Type B pancreatic cell (in vitro differentiated cells): Measurements from ENCODE around the gene ITCH. TPM values are rescaled to one million over a fixed set of nuclear protein-coding genes. Genes with fewer than 3 reads are reported as not detected.
A peak's percentile ranks its signal among the peaks of the same experiment; 100 is the strongest.
"Not testable (repeated sequence)": the region's sequence is repeated elsewhere in the genome, so short reads cannot be mapped to it uniquely, and the experiment has no call there.

Source experiments
- DNase-seq: peaks from one replicate; pipeline ENCODE4 v3.0.0; 2021; ENCODE audit warnings: mixed read lengths; ENCODE audit not compliant: unreplicated experiment; ENCODE audit errors: extremely low spot score
- H3K27ac Mint-ChIP-seq: 2 replicates; pipeline ENCODE4 v1.8.0; 2021; ENCODE audit warnings: mild to moderate bottlenecking, mixed read lengths
- H3K27me3 Mint-ChIP-seq: 2 replicates; pipeline ENCODE4 v1.8.0; 2021; ENCODE audit warnings: mixed read lengths
- H3K36me3 Mint-ChIP-seq: 2 replicates; pipeline ENCODE4 v1.8.0; 2021; ENCODE audit warnings: mixed read lengths
- H3K4me1 Mint-ChIP-seq: one replicate; pipeline ENCODE4 v1.8.0; 2021; ENCODE audit warnings: mixed read lengths; ENCODE audit not compliant: unreplicated experiment
- H3K4me3 Mint-ChIP-seq: 2 replicates; pipeline ENCODE4 v1.8.0; 2021; ENCODE audit warnings: mild to moderate bottlenecking, mixed read lengths
- H3K9me3 Mint-ChIP-seq: 2 replicates; pipeline ENCODE4 v1.8.0; 2021; ENCODE audit warnings: mixed read lengths
- CTCF ChIP-seq: fragments of 200-600 bp; sonication (generic); conservative IDR thresholded peaks from 2 replicates; pipeline ENCODE4 v1.5.0; 2021; ENCODE audit warnings: antibody characterized with exemption, mild to moderate bottlenecking
- total RNA-seq: library from RNA; stranded (reverse); gene quantifications from 2 replicates; pipeline ENCODE4 v1.2.1, GENCODE V29; 2021; ENCODE audit warnings: low replicate concordance

Gene ITCH
- total RNA-seq, 1 donor from 2014 or later, result 77.2 TPM

DNA sequence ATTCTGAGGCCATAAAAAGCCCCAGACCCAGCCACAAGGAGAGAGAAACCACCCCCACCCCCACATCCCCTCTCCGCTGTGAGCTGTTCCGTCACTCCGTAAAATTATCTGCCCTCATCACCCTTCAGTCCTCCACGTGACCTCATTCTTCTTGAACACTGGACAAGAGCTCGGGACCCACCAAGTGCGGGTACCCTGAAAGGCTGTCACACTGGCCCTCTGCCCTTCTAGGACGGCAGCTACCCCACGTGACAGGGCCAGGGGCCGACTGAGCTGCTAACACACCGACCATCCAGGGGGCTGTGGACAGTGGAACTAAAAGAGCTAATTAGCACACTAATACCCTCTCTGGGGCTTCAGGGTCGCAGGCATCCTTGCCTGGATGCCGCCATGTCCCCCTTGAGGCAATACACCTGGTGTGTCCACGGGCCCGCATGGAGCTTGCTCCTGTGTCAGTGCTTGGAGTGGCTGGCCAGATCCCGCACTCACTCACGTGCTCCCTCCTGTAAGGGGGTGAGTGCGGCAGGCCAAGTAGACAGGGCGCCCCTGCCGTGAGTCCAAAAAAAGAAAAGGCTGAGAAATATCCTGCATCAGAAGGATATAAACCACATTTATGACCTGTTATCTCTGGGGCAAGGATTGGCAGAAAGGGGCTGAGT lies 30.7 kb upstream of the ITCH start:
- Mint-ChIP-seq H3K4me3 (no peak overlapping the region), H3K9me3 (no peaks in the 10 kb centered on the region), H3K4me1 (peaks cover 38% of the 10 kb centered on the region), H3K27me3 (no peaks in the 10 kb centered on the region), H3K27ac (peak overlapping the region; percentile 57), H3K36me3 (no peaks in the 10 kb centered on the region)
- DNase-seq, result no peak
- TF ChIP-seq CTCF, result no peak

- TF ChIP-seq CTCF, result no peak
- no peak for DNase-seq
- H3K4me3 Mint-ChIP-seq, result no peak overlapping the region
- H3K4me1 Mint-ChIP-seq, result peaks cover 47% of the 10 kb centered on the region
- no peaks in the 10 kb centered on the region for H3K27me3 Mint-ChIP-seq
- H3K9me3 Mint-ChIP-seq, result no peaks in the 10 kb centered on the region
- no peak overlapping the region for H3K27ac Mint-ChIP-seq
- no peaks in the 10 kb centered on the region for H3K36me3 Mint-ChIP-seq
These were observed 29.3 kb upstream of the ITCH start for GRCh38 chr20:34333786-34334185.

- TF ChIP-seq CTCF, result no peak
These were observed 28.2 kb upstream of the ITCH start for GRCh38 chr20:34334654-34335407.

GRCh38 chr20:34337544-34337943 lies 25.5 kb upstream of the ITCH start:
- Mint-ChIP-seq H3K27ac (peak overlapping the region; percentile 62), H3K36me3 (no peaks in the 10 kb centered on the region), H3K4me1 (peaks cover 42% of the 10 kb centered on the region), H3K27me3 (no peaks in the 10 kb centered on the region), H3K9me3 (no peaks in the 10 kb centered on the region), H3K4me3 (no peak overlapping the region)
- no peak for TF ChIP-seq CTCF
- DNase-seq, result no peak

More at GRCh38 chr20:34334654-34335407, 28.2 kb upstream of the ITCH start:
- H3K27ac Mint-ChIP-seq, result peak overlapping the region; percentile 67
- H3K9me3 Mint-ChIP-seq, result no peaks in the 10 kb centered on the region
- no peak for DNase-seq
- H3K4me1 Mint-ChIP-seq, result peaks cover 47% of the 10 kb centered on the region
- H3K36me3 Mint-ChIP-seq, result no peaks in the 10 kb centered on the region
- H3K4me3 Mint-ChIP-seq, result peak overlapping the region; percentile 16
- no peaks in the 10 kb centered on the region for H3K27me3 Mint-ChIP-seq

GRCh38 chr20:34337982-34338726 lies 24.9 kb upstream of the ITCH start:
- Mint-ChIP-seq H3K4me1 (peaks cover 38% of the 10 kb centered on the region), H3K4me3 (no peak overlapping the region), H3K9me3 (no peaks in the 10 kb centered on the region), H3K27ac (no peak overlapping the region), H3K27me3 (no peaks in the 10 kb centered on the region), H3K36me3 (no peaks in the 10 kb centered on the region)
- no peak for TF ChIP-seq CTCF
- no peak for DNase-seq

GRCh38 chr20:34340726-34341125 lies 22.3 kb upstream of the ITCH start:
- not testable (repeated sequence) for DNase-seq, H3K36me3 Mint-ChIP-seq, H3K4me3 Mint-ChIP-seq, H3K9me3 Mint-ChIP-seq, H3K27me3 Mint-ChIP-seq
- peak overlapping the region; percentile 51 for H3K27ac Mint-ChIP-seq
- peaks cover 24% of the 10 kb centered on the region for H3K4me1 Mint-ChIP-seq

GRCh38 chr20:34341199-34341598 lies 21.9 kb upstream of the ITCH start:
- peaks cover 21% of the 10 kb centered on the region for H3K4me1 Mint-ChIP-seq
- not testable (repeated sequence) for H3K27me3 Mint-ChIP-seq, H3K4me3 Mint-ChIP-seq, H3K9me3 Mint-ChIP-seq, DNase-seq, H3K36me3 Mint-ChIP-seq
- H3K27ac Mint-ChIP-seq, result peak overlapping the region; percentile 51
